ENCODE data around the gene CREB5. TPM values are rescaled to one million over a fixed set of nuclear protein-coding genes. Genes with fewer than 3 reads are reported as not detected.
"Not testable (repeated sequence)": the region's sequence is repeated elsewhere in the genome, so short reads cannot be mapped to it uniquely, and the experiment has no call there.

CREB5 gene
- polyA plus RNA-seq, 3 donors = 1.3 to 33.2 (median 26.7) TPM

DNA sequence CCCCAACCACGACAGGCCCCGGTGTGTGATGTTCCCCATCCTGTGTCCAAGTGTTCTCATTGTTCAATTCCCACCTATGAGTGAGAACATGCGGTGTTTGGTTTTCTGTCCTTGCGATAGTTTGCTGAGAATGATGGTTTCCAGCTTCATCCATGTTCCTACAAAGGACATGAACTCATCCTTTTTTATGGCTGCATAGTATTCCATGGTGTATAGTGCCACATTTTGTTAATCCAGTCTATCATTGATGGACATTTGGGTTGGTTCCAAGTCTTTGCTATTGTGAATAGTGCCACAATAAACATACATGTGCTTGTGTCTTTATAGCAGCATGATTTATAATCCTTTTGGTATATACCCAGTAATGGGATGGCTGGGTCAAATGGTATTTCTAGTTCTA, 10.8 kb upstream of the CREB5 start:
- H3K27ac ChIP-seq (ENCODE audit: low read depth, low read length) = not testable (repeated sequence)
- 90 to 97% (median 94%) methylated on average over 2 to 3 of the region's 4 CpGs for WGBS, 3 donors

DNA sequence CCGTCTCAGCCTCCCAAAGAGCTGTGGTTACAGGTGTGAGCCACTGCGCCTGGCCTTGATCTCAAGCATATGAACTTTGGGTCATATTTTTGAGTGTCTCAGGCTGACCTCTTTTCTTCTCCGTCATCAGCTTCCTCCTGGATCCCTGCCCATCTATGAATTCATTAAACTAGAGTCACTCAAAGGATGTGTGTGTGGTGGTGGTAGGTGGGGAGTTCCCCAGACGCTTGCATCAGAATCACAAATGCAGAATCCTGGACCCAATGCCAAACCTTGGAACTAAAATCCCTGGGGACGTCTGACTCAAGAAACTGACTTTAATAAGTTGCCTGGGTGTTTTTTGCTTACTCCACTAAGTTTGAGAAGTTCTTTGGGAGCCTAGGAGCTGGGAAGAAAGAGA, 6.7 kb upstream of the CREB5 start:
- WGBS, 3 donors = 33 to 57% (median 37%) methylated on average over 5 of the region's 5 CpGs
- H3K27ac ChIP-seq (ENCODE audit: low read depth, low read length) = no peak overlapping the region

DNA sequence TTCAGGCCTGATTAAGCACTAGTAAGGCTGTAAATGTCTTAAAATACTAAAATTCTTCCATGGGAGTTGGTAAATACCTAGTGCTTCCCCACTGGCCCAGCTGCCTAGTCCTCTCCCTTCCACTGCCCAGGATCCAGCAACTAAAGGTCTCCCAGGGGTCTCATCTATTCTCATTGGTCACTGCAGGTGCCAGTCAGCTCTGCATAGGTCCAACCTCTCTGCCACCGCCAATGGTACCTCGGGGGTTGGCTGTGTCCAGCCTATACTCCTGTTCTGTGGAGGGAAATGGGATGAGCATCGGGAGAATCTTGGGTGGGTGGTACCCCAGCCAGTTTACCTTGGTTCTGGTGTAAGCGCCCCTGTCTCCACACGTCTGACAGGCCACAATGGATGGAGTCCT, 6.1 kb upstream of the CREB5 start:
- WGBS, 3 donors = 80 to 89% (median 89%) methylated on average over 5 of the region's 5 CpGs
- H3K27ac ChIP-seq (ENCODE audit: low read depth, low read length) = no peak overlapping the region

DNA sequence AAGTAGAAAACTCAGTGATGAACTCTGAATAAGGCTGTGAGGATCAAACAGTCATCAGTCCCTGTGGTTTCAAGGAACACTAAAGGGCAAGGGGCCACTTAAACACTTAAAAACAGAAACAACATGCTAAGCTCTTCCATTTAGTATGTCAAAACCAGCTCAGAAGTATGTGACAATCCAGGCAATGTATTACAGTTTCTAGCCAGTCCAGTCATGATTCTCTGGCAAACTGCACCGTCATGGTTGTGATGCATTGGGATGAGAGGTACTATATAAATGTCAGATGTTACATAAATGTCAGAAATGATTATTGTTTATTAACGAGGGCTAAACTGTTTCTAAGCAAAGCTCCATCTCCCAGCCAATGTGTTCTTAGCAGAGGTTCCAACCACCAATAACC, 4.7 kb upstream of the CREB5 start:
- whole genome bisulfite sequencing, 3 donors = 72 to 83% (median 75%) methylated on average over 2 of the region's 2 CpGs
- H3K27ac ChIP-seq (ENCODE audit: low read depth, low read length) = no peak overlapping the region

DNA sequence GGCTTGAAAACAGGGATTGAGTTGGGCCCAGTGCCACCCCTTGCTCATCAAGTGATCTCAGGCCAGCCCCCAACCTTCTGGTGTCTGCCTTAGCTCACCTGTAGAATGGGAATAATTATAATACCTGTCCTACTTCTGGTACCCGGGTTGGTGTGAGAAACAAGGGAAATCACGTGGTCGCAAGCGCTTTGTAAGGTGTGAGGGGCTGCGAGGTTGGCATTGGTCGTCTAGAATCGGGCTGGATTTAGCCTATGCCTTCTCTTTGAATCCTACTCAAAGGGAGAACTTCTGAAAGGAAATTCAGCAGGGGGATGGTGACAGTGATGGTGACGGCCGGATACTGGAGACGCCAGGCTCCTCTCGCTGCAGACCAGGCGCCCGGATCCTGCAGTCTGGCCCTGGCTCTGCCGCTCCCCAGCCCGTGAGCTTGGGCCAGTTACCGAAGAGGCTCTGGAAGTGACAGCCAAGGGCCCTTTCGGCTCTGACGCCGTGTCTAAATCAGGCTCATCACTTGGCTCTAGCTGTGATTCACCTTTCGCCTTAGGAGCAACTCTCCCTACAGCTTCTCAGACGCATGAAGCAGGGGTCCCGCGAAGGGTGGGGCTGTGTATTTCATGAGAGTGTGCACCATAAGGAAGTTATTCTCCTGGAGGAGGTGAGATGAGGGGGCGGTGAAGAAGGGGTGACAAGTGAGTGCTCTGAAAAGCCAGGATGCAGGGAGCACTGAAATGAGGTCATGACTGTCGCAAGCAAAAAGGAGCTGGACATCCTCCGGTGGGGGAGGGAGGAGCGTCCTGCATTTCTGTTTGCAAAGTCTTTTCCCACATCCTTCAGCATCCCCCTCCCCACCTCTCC, 4.0 kb upstream of the CREB5 start:
- H3K27ac ChIP-seq (ENCODE audit: low read depth, low read length) = no peak overlapping the region
- WGBS, 3 donors = 27 to 51% (median 49%) methylated on average over 27 of the region's 27 CpGs

DNA sequence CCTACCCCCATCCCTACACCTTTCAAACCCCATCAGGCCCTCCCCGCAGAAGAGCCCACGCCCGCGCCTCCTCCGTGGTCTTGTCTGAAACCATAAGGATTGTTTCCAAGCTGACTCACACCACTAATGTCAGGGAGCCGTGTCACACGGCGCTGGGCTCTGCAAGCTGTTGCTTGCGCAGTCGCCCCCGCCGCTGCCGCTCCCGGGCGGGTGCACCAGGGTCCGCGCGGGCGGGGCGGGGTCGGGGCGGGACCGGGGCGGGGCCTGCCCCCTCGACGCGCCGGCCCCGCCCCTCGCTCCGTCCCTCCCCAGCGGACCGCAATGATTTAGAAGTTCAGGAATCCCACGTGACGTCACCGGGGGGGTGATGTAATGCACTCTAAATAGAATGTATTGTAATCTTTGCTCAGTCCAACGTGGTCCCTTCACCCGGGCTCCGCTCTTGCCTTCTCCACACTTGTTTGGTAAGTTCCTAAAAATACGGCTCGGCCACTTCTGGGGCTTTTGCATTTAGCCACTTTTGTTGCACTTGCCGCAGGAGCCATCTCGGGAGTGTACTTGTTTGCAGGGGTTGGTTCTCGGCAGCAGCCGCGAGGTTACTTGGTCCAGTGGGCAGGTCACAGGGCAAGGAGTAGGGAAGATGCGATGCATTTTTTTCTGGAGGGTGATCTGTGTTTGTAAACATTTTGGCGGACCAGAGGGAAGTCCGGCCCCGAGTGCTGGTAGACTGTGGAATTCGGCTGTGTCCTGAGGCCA, 3.2 kb upstream of the CREB5 start:
- H3K27ac ChIP-seq (ENCODE audit: low read depth, low read length) = peak overlapping the region; percentile 29
- WGBS, 3 donors = 0 to 2% (median 1%) methylated on average over 46 to 51 of the region's 51 CpGs

DNA sequence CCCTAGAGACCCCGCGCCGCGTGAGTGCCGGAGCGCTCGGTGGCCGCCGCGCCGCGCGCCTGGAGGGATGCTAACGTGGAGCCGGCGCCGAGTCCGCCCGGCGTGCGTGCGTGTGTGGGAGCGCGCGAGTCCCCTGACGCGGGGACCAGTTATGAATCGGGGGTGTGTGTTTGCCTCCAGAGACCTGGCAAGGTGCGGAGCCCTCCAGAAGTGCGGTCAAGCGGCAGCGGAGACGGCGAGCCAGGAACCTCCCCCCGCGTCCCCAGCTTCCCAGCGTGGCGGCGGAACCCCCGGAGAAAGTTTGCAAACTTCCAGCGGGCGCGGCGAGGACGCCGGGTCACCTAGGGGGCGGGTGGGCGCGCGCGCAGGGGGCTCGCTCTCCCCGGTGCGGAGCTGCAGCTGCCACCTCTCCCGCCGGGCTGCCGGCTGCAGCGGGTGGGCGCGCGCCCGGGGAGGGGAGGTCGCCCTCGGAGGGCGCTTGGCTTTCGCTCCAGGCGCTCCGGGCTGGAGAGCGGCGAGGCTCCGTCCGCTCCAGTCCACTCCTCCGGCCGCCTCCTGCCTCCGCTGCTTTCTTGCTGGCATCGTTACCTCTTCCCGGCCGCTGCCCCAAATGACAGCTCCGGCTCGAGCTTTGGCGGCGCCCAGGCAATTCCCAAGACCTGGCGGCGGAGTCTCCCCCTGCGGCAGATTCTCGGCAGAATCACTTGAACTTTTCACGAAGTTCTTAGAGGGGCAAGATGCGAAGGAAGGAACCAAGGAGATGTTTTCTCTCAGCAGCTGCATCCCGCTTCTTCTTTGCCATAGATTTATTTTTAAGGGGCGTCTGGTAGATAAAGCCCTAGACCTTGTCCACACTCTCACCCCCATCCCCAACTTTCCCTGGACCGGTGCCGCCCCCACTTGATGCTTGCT, 2.3 kb upstream of the CREB5 start:
- no peak overlapping the region for H3K27ac ChIP-seq (ENCODE audit: low read depth, low read length)
- WGBS, 3 donors = 1% methylated on average over 72 to 92 of the region's 92 CpGs

DNA sequence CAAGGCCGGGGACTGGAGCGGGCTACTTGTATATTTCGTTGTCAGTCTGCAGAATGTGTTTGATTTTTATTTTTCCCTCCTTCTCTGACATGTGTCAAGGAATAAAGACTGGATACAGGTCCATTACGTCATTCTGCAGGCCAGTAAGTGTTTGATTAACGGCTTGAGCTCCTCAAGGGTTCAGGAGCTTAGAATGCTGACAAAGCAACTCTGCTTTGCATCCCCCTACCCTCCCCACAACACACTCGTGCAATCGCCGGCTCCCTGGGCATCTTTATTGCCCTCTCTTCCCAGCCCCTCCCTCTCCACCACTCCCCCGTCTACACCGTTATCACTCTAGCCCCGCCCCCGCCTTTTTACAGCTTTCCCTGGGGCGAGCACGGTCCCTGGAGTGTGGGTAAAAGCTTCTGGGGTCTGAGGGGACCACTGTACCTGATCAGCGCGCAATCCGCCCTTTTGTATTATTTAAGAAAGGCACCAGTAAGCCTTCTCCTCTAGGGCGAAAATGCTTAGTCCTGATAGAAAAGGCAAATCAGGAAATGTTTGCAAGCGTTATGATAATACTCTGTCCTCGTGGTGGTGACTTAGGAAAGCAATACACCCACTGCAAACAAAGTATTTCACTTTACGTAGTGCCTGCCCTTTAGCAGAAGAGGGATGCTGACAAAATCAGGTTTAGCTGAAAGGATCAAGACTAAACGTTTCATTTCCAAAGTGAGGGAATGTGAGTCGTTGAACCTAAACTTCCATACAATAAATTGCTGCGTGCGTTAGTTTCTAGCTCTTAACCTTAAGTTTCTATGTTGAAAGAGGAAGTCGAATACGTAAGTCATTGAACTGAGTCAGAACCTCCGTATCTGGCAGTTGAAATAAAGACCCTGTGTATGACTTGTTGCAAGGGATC, 1.4 kb upstream of the CREB5 start:
- no peak overlapping the region for H3K27ac ChIP-seq (ENCODE audit: low read depth, low read length)
- 2 to 6% (median 2%) methylated on average over 28 of the region's 28 CpGs for WGBS, 3 donors

DNA sequence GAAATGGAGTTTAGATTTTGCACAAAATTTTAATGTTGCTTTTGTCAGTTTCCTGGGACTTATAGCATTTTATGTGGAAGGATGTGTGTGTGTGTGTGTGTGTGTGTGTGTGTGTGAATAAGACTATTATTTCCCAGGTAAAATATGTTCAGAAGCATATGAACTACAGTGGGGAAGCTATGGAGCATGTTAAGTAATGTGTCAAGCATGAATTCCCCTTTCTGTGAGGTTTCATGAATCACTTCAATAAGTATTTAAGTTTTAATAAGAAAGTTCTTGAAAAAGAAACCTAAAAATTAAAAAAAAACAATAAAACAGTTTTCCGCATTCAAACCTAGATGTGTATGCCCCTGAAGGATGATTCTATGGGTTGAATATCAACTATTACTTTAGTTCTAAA, 693 bp downstream of the CREB5 start:
- H3K27ac ChIP-seq (ENCODE audit: low read depth, low read length) = no peak overlapping the region
- WGBS, 3 donors = 93 to 98% (median 97%) methylated on average over 1 of the region's 1 CpG

DNA sequence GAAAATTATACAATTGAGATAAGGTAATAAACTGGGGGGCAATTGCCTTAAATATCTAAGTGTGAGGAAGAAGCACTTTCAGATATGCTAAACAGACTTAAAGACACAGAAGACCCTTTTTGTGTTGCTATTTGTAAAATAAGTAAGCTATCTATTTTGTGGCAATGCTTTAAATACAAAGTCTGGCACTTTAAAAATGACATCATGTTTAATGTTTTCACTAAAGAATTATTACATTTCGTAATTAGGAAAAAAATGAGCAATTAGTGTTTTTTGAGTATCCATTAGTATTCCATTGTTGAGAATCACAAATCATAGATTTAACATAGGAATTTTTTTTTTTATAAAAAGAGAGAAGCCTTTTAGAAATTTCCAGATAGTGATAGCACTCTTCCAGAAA, 2.1 kb downstream of the CREB5 start:
- WGBS, 3 donors = 64 to 89% (median 86%) methylated on average over 1 of the region's 1 CpG

DNA sequence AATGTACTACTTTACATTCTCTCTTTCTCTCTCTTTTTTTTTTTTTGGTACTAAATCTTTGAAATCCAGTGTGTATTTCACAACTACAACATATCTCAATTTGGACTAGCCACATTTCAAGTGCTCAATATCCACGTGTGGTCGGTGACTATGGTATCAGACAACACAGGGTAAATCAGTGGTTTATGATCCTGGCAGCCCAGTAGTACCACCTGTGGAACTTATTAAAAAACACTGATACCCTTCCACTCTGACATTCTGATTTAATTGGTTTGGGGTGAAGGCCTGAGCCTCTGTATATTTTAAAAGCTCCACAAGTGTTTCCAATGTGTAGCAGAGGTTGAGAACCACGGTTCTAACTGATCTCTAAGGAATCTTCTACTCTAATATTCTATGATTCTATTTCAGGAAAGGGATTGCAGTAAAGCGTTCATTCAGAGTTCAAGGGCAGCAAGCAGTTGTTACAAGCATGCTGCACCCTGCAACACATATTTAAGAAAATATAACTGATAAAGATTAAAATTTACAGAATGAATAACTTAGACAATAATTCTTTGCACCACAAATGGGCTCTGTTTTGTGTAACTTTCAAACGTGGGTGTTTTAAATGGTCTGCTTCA, 5.1 kb downstream of the CREB5 start:
- no peak overlapping the region for H3K27ac ChIP-seq (ENCODE audit: low read depth, low read length)
- 60 to 71% (median 66%) methylated on average over 5 of the region's 5 CpGs for WGBS, 3 donors

More for the DNA sequence above, 2.1 kb downstream of the CREB5 start:
- H3K27ac ChIP-seq (ENCODE audit: low read depth, low read length) = no peak overlapping the region

DNA sequence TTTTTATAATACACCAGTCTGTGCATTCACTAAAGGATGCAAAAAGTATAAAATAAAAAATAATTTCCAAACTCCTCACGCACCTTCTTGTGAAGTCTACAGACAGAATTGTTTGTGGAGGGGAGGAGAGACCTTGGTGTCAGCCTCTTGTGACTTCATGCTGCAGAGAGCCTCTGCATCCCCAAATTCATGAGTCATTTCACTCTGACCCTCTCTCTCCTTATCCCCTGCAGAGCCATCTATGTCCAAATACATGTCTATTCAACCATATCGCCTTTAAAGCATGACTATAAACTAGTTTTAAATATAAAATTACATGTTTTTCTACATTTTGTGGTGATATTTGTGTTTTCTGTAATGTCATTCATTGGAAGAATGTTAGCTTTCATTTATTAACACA, 6.0 kb downstream of the CREB5 start:
- no peak overlapping the region for H3K27ac ChIP-seq (ENCODE audit: low read depth, low read length)
- 87 to 94% (median 91%) methylated on average over 2 of the region's 2 CpGs for WGBS, 3 donors

DNA sequence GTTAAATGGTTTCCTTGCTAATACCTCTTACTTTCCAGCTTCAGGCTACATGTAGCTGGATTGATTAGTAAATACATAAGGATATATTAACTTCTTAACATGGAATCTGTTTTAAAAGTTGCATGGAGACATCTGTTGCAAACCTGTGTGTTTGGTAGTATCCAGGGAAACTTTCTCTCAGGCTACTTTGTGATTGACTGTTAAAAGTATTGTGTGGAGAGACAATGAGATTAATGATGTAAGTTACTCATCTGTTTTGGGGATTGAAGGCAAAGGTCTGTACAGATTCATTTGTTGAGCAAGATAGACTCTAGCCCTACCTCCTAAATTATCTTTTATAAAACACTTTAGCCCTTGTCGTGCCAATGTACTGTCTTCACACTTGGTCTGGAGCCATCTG, 6.6 kb downstream of the CREB5 start:
- H3K27ac ChIP-seq (ENCODE audit: low read depth, low read length) = no peak overlapping the region
- WGBS, 3 donors = 65 to 71% (median 71%) methylated on average over 1 of the region's 1 CpG

DNA sequence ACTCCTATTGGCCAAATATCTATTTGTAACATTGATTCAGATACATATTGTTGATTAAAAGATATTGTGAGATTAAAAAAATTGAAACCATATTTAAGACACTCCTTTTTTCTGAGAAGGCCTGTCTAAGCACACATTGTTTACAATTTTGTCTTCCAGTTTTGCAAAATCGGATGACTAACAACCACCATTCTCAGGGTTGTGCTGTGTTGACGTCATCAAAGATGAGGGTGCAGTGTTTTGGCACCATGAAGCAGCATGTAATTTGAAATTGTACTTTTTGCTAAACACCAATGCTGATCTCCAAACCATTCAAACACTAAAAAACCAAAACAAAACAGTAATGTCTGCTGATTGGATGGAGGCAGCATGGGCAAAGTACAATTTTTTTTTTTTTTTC, 7.4 kb downstream of the CREB5 start:
- 71 to 81% (median 77%) methylated on average over 2 of the region's 2 CpGs for WGBS, 3 donors
- H3K27ac ChIP-seq (ENCODE audit: low read depth, low read length) = no peak overlapping the region

DNA sequence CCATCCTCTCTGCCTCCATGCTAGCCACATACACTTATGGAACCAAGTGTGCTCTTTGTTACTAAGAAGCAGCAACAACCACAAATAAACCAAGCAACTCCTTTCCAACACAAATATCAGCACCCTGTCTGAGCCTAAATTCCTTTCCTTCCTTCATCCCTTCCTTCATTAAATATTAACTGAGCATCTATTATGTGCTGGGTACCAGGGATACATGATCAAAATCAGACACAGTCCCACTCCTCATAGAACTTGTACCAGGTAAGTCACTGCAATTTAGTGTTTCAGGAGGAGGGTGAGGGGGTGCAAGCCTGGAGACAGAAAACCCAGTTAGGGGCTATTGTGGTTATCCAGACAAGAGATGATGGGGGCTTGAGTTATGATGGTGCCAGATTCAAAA, 10.8 kb downstream of the CREB5 start:
- no peak overlapping the region for H3K27ac ChIP-seq (ENCODE audit: low read depth, low read length)

DNA sequence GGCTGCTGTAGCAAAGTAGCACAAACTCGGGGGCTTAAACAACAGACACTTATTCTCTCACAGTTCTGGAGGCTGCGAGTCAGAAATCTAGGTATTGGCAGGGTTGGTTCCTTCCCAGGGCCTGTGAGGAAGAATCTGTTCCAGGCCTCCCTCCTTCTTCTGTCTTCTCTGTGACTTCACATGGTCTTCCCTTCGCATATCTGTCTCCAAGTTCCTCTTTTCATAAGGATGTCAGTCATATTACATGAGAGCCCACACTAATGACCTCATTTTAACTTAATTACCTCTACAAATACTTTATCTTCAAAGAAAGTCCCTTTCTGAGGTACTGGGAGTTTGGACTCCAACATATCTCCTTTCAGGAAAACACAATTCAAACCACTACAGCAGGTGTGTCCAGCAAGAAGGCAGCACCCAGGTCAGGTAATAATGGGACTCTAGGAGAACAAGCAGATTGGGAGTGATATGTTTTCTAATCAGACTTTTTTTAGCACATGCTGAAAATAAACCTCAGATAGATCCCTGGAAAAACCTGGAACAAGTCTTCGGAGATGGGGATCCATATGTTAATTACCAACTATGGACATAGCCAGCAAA, 11.7 kb downstream of the CREB5 start:
- no peak overlapping the region for H3K27ac ChIP-seq (ENCODE audit: low read depth, low read length)
- 72 to 83% (median 83%) methylated on average over 4 of the region's 4 CpGs for WGBS, 3 donors

DNA sequence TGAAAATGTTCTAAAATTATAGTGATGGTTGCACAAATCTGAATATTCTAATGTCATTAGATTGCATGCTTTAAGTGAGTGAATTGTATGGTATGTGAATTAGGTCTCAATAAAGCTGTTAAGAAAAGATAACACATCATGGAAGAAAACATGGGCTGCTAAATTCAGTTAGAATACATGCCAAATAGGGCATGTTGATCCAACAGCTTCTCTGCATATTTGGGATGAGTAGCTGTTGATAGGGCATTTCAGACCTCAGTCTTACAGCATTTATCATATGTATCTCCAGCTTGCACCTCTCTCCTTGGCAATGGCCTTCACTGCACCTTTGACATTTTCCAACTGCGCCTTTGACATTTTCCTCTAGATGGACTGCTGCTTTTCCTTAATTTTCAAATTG, 13.2 kb downstream of the CREB5 start:
- no peak overlapping the region for H3K27ac ChIP-seq (ENCODE audit: low read depth, low read length)
- 96 to 100% (median 100%) methylated on average over 1 of the region's 1 CpG for WGBS, 3 donors
